ENCODE data around the gene KIAA0513.
"Not testable (repeated sequence)": the region's sequence is repeated elsewhere in the genome, so short reads cannot be mapped to it uniquely, and the experiment has no call there.

Gene KIAA0513

DNA sequence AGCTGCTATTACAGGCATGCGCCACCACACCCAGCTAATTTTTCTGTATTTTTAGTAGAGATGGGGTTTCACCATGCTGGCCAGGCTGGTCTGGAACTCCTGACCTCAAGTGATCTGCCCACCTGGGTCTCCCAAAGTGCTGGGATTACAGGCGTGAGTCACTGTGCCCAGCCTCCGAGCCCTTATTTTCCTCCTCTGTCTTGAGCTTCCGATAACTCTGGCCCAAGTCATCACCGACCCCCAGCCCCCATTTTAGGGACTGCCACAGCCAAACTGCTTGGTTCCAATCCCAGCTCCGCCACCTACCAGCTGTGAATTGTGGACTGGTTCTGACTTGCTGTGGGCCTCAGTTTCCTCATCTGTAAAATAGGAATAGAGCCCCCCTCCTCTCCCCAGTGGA is 95.8 kb downstream of the KIAA0513 start:
- DNase-seq = not testable (repeated sequence)

DNA sequence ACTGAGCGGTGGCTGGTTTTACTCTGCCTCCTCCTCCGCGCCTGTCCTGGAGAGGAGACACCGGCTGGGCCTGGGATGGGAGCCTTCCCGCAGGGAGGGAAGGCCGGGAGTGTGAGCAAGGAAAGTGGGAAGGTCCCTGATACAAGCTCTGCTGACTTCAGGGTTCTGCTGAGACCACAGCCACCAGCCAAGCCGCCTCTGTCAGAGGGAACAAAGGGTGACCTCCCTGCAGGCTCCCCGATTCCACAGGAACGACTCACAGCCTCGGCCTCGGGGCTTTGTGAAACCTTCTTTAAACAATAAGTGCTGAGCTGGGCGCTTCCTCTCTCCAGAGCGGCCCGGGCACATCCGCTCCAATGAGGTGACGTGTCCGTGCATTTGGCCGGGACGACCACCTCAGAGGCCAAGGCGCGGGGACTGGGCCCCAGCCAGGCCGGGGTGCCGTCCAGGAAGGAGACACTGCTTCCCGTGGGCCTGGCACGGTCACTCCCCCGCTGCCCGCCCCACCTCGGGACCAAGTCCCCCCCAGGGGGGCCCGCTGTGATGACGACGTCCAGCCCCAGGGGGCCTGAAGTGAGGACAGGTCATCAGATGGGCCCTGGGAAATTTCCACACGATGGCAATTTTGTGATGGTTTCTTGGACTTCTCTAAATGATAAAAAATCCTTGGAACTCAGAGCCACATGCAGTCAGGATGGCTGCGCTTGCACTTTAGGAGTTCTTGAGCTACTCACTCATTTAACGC is 96.5 kb downstream of the KIAA0513 start:
- no peak for DNase-seq

DNA sequence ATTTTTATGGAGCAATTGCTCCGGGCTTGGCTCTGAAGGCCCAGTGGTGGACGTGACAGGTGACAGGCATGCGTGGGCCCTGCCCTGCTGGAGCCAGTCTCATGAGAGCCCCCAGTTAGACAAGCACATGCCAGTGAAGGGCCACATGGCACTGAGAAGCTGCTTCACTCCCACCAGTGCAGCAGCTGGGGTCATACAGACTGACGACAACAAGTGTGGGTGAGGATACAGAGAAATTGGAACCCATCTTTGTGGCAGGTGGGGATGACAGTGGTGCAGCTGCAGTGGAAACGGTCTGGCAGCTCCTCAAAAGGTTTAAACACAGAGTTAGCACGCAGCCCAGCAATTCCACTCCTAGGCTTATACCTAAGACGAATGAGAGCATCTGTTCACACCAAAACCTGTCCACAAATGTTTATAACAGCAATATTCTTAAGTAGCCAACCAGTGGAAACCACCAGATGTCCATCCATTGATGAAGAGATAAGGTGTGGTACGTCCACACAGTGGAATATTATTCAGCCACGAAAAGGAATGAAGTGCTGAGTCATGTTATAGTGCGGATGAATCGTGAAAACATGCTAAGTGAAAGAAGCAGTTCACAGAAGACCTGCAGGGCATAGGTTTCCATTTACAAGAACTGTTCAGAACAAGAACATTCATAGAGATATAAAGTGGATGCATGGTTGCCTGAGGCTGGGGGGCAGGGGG is 97.2 kb downstream of the KIAA0513 start:
- no peak for DNase-seq

DNA sequence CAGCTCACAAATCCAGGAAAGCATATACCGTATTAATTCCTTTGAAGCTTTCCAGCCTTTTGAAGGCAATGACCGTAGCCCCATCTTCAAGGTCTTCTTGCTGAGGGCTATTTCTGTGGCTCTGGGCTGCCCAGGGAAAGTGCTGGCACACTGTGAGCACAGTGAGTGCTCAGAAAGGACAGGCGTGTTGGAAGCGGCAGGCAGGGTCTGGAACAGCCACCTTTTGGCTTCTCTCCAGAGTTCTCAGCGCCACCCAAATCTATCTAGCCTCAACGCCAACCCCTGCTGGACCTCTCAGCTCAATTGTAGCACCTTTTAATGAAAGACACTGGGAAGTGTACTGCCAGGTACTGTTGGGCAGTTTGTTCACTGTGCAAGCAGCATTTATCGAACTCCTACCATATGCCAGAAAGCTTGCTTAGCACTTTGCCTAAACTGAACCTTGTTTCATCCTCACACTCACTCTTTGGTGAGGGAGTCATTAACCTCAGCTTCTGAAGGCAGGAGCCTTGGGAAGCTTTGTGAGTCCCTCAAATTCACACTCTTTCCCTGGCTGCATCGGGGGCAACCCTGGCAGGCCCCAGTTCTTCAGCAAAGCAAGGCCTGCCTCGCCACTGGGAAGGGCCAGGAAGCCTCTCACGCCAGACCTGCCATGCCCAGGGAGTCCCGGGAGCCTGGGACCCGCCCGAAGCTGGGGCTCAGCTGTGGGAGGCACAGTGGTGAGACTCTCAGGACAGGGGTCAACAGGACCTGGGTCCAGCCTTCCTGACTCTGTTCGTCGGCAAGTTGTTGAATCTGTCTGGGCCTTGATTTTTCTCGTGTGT is 98.2 kb downstream of the KIAA0513 start:
- DNase-seq = no peak

DNA sequence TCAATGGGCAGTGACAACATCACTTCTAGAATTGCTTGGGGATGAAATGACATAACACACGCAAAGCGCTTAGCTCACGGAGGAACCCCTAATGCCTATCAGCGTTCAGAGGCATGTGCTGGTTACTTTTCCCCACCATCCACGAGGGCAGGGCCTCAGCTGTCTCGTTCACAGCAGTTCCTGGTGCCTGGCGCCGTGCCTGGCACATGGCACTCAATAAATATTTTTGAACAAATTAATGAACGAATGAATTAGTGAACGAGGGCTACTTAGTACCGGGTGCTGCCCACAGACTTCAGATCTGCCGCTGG is 98.8 kb downstream of the KIAA0513 start:
- DNase-seq = no peak

DNA sequence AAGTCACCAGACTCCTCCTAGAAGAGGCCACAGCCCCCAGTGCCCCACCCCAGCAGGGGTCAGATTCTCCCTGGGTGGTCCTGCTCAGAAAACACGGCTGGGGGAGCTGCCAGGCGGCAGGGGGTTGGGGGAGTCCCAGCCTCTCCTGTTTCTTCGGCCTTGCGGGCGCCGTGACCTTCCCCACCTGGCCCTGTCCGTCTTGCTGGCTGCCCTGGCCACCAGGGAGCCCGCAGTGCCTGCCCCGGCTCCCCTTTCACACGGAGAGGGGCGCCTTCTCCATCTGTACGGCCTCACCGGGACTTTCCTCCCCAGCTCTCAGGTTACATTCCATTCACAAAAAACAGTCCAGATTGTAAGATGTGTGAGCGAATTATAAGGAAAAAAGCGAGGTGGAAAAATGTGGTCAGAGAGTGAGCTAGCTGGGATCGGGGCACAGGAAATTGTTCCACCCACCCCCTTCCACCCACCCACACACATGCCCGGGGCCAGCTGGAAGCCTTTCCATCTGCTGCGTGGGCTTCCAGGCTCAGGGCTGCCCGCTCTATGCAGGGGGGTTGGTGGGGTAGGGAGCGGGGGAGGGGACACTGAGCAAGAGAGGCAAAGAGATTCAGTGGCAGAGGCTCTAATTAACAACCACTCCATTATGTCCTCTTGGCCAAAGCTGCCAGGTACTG is 99.2 kb downstream of the KIAA0513 start:
- DNase-seq = no peak

DNA sequence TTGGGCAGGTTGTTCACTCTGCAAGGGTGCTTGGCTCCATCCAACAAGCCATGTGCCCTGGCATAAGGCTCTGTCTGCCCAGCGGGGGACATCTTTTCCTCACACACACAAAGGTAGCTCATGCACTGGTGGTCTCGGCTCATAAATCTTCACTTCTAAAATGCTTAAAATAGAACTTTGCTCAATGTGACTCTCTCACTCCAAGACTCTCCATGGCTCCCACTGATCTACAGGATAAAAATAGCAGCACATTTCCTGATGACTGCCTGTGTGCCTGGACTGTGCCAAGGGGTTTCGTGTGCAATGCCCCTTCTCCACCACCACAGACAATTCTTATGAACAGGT is 99.8 kb downstream of the KIAA0513 start:
- DNase-seq = no peak

DNA sequence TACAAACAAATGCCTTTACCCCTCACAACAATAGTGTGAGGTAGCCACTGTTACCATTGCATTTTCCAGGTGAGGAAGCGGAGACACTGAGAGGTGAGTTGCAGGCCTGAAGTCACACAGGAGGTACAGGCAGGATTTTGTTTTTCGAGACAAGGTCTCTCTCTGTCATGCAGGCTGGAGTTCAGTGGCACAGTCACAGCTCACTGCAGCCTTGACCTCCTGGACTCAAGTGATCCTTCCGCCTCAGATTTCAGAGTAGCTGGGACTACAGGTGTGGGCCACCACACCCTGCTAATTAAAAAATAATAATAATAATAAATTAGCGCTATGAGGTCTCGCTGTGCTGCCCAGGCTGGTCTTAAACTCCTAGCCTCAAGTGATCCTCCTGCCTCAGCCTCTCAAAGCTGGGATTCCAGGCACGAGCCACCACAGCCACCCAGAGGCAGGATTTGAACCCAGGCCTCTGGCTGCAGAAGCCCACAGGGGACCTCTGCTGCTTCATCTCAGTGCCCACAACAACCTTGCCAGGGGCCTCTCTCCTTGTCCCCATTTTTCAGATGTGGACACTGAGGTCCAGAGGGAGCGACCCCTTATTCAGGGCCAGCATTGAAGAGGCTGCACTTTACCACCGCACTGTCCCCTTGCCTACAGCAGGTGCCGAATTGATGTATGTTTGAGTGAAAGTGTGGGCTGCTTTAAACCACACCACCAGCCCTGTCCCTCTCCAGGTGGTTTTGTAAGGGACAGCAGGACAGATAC is 100.7 kb downstream of the KIAA0513 start:
- no peak for DNase-seq

DNA sequence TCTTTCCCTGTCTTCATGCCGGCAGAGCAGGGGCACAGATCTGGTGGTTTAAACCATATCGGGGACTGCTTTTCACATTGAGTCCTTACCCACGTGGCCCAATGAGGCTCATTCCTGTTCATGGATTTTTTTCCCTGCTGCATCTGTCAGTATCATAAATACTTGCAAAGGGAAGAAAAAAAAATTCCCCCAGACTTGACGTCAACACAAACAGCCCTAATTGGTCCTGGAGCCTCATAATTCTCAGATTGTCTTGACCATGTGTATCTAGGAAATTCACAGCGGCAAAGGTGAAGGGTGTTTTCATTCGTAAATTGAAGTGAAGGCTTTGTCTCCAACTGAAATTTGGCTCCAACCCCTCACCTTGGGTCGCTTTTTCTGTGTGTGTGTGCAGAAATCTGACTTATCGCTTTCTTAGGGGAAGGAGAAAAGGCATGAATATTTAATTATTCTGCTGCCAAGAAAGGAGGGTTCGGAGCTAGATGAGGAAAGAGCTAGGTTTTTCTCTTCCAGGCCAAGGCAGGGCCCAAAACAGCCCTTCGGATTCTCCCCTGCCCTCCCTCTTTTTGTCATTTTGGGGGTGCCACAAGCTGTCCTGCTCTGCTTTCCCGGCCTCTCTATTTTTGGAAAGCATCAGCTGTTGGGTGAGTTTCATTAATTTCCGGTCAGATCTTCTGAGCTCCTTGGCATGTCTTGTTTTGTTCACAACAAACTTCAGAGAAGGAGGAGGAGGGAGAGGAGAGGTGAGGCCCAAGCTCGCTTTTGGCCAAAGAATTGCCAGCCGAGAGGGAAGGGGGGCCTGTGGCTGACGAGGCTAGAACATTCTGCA is 102.5 kb downstream of the KIAA0513 start:
- no peak for DNase-seq

DNA sequence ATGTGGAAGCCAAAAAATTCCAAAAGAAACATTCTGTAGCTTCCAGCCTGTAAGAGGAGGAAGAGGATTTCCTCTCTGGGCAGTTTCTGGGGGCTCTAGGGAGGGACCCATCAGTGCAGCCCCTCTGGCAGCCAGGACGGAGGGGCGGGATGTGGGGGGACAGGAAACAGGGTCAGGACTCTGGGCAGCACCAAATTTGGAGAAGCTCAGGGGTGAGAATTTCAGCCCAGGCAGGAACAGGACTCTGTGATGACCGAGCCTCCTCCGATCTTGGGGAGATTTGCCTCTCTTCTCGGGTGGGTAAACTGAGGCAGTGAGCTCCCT is 103.1 kb downstream of the KIAA0513 start:
- no peak for DNase-seq

DNA sequence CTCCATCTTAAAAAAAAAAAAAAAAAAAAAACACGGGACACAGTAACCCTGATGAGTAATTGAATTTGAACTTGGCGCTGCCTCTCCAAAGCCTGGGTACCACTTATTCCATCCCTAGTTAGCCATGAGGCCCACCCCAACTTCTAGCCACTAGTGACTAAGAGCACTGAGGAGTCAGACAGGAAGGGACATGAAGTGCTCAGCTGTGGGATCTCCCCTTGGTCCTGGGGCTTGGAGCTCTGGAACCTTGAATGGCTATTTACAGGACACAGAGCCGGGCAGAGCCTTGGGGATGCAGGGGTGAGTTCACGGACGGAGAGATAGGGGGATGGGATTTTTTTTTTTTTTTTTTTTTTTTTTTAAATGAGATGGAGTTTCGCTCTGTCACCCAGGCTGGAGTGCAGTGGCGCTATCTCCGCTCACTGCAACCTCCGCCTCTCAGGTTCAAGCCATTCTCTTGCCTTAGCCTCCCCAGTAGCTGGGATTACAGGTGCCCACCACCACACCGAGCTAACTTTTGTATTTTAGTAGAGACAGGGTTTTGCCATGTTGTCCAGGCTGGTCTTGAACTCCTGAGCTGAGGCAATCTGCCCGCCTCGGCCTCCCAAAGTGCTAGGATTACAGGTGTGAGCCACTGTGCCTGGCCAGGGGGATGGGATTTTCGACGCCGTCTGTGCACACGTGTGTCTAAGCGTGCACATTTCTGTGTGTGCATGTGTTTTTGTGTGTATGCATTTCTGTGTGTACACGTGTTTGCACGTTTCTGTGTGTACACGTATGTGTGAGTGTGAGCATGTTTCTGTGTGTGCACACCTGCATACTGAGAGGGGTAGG is 105.1 kb downstream of the KIAA0513 start:
- DNase-seq = no peak

DNA sequence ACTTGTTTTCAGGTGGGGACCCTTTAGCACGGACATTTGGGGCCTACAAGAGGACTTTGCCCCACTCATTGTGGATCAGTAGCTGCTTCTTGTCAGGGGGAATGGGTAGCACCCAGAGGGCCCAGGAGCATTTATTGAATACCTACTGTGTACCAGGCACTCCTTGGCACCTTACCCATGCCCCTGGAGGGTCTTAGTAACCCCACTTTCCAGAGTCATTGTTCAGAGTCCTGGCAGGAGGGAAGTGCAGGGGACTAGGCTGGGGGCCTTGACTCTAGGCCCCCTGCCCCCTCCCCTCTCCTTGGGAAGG is 105.7 kb downstream of the KIAA0513 start:
- DNase-seq = no peak

DNA sequence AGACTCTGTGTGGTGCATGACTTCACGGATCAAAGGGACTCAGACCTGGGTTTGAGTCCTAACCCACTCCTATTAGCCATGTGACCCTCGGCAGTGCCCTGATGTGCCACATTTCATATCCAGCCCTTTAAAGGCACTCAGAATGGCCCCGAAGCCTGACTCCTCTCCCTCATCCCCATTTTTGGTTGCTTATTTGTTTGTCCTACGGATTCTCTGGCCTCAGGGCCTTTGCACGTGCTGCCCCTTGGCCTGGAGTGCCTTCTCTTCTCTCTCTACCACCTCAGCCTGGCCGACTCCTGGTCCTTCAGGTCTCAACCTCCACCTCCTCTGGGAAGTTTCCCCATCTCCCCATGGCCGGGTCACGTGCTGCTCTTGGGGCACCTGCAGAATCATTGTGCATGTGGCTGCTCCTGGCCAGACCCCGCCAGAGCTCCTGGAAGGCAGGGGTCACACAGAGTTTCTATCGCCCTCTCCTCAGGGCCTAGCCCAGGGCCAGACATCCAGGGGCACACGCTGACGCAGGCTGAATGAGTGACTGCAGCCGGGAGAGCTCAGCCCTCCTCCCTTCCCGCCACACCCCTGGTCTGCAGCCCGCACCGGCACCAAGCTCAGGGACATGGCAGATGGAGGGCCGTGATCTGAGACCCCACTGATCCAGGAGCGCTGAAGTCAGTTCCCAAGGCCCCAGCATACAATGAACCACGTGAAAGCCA is 106.6 kb downstream of the KIAA0513 start:
- no peak for DNase-seq

DNA sequence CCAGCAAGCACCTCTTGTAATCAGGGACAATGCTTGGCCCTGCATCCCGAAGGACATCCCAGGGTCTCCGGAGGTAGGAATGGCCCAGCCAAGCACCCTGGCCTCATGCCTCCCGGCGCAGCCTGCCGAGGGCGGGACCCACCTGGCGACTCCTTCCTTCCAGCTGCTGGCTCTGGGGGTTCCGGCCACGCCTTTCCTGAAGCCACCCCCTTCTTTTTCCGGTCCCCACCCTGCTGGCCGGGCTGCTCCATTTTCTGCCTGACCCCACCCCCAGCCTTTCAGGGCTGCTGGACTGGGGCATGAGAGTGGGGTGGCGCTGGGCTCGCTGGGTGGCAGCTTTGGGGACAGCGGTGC is 107.2 kb downstream of the KIAA0513 start:
- DNase-seq = no peak

DNA sequence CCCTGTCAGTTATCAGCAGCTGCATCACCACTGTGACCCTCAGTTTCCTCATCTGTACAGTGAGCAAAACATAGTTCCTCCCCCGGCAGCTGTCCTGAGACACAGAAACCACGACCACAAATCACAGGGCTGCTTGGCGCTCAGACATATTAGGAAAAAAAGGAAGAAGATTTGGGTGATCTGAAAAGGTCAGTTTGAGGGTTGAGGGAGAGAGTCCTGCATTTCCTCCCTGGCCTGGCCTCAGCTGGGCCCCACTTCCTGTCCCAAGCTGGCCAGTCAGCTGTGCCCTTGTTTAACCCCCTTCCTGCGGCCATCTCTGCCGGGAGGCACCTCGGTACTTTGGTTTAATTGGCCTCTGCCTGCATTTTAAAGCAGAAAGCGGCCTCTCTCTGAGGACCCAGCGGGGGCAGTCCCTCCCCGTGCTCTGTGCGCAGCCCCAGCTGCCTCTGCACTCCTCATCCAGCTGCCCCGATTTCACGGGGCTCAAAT is 108.7 kb downstream of the KIAA0513 start:
- DNase-seq = no peak

DNA sequence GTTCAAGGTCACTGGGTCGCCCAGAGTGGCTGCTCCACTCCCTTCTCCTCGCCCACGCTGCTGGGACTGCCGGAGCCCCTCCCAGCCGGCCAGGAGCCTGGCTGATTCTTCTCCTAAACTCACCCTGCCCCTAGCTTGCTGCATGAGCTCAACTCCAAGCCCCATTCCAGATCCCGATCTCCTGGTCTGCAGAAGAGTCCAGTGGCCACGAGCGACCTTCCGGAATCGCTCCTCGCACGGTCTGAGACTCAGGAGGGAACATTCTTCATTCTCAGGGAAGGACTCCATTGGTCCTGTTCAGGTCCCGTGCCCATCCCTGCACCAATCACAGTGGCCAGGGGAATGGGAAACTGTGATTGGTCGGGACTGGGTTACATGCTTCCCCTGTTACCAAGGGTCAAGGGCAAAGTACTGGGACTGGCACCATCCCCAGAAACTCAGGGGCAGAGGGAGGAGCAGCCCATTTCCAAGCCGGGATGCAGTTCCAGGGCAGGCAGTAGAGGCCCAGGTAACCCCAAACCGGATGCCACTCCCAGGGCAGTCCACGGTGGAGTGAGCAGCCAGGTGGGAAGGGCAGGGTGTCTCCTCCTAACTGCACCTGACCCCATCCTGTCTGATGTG is 109.2 kb downstream of the KIAA0513 start:
- DNase-seq = no peak

DNA sequence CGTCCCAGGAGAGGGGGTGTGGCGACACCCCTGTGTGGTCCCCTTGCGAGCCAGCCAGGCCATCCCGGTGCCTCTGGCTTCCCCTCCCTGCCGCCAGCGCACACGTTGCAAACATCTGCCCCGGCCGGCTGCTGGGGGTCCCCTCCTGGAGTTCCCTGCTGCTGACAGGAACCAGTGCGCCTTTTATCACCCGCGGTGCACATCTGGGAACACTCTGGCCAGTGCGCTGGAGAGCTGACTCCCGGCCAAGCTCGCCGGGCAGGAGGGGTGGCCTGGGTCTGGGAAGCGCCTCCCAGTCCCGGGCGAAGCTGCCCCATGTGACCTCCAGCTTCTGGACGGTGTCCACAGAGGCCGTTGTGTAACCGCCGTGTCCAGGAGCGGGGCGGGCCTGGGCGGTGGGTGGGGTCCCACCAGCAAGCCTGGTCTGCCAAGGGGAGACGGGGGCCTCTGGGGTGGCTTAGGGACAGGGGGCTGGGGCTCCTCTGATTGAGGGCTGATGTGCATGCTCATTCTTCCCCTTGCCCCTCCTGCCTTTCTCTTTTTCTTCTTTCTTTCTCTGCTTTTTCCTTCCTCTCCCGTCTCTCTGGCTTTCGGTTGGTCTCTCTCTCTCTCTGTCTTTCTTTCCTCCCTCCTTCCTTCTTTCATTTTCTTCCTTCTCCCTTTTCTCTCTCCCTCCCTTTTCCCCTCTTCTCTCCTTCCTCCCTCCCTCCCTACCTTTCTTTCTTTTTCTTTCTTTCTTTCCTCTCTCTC is 109.9 kb downstream of the KIAA0513 start:
- DNase-seq = no peak

DNA sequence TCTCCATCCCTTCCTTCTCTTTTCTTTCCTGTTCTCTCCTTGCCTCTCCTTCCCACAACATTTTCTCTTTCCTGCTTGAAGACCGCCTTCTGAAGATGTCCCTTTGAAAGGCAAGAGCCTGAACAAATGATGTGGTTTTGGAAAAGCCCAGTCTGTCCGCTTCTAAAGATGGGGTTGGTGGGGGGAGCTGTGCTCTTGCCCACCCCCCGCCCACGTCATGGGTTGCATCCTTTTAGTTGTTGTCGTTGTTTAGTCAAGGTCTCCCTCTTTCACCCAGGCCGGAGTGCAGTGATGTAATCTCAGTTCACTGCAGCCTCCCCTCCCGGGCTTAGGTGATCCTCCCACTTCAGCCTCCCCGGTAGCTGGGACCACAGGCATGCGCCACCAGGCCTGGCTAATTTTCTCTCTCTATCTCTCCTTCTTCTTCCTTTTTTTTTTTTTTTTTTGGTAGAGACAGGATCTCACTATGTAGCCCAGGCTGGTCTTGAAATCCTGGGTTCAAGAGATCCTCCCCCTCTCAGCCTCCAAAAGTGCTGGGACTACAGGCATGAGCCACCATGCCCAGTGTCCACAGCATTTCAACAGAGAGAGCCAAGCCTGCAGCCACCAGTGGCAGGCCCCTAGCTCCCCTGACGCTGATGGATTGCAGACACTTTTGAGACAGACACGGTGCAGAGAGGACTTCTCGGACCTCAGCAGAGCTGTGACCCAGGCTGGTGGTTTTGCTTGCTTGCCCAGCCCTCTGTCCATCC is 110.7 kb downstream of the KIAA0513 start:
- DNase-seq = no peak
